ENCODE data around the gene NOP56. TPM values are rescaled to one million over a fixed set of nuclear protein-coding genes. Genes with fewer than 3 reads are reported as not detected.

NOP56 gene
- total and polyA plus RNA-seq, 9 of the 15 experiments (the other 6 are each of a cell fraction or from before 2014, with no cell fraction given), result 295 to 697 (median 439) TPM

DNA sequence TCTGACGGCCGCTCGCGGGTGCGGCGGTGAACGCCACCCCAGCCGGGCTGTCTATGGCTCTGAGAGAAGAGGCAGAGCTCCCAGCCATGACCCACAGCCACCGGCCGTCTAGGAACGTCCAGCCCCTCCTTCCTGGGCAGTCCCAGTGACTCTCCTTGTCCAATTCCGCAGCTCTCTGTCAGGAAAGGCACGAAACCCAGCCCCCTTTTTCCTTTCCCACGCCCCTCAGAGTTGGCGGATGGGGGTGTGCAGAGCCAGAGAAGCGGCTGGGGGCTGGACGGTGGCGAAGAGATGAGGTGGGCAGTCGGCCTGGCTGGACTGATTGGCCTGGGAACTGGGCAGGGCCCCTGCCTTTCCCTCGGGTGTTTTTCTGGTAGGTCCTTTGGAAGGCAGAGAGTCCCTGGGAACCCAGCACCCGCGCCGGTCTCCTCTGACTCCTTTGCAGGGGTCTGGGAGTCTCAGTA lies 41.6 kb downstream of the NOP56 start:
- no peak for DNase-seq (ENCODE audit: extremely low read depth in 1 of 4, low spot score in 3 of 4)
- peaks cover 12 to 71% of the 10 kb centered on the region in 2 experiments; a peak in 4 of 5 replicates for H3K27me3 ChIP-seq (ENCODE audit: control insufficient read depth in 2 of 2, insufficient read depth in 2 of 2, low read length in 2 of 2)
- POLR2A ChIA-PET, result no interaction called here

More for the DNA sequence above, 41.6 kb downstream of the NOP56 start:
- CTCF ChIA-PET (ENCODE audit: low intra/inter-chr PET ratio), result no interaction called here
- intact Hi-C loops (cut with micrococcal nuclease) (no loop called here), in situ Hi-C loops (cut with MboI) (no loop called here)
- no peak overlapping the region for H3K27ac ChIP-seq (ENCODE audit: extremely low read depth, low read depth, low read length)
- no peak overlapping the region for H3K9ac ChIP-seq (ENCODE audit: insufficient read depth in 1 of 2, low read depth in 2 of 2, low read length in 2 of 2)
- no peak for FAIRE-seq
- no peaks in the 10 kb centered on the region for H4K20me1 ChIP-seq (replicated peaks; ENCODE audit: control insufficient read depth, insufficient read depth, low read length)
- WGBS (ENCODE audit: insufficient coverage, low coverage, missing lambda C conversion rate), result 30% methylated on average over 10 of the region's 23 CpGs
- H3K36me3 ChIP-seq (ENCODE audit: control insufficient read depth, insufficient read depth, low read length), result no peaks in the 10 kb centered on the region
- no peak overlapping the region for H3K4me2 ChIP-seq (ENCODE audit: insufficient read depth, low read length)
- H3K79me2 ChIP-seq (ENCODE audit: control insufficient read depth, insufficient read depth, low read length), result no peaks in the 10 kb centered on the region
- ATAC-seq, result no peak
- H3K4me3 ChIP-seq, result no peak overlapping the region
- no peaks in the 10 kb centered on the region for H3K9me3 ChIP-seq (replicated peaks; ENCODE audit: control insufficient read depth, insufficient read depth, low read depth, low read length)
- TF ChIP-seq, protein P1, sequence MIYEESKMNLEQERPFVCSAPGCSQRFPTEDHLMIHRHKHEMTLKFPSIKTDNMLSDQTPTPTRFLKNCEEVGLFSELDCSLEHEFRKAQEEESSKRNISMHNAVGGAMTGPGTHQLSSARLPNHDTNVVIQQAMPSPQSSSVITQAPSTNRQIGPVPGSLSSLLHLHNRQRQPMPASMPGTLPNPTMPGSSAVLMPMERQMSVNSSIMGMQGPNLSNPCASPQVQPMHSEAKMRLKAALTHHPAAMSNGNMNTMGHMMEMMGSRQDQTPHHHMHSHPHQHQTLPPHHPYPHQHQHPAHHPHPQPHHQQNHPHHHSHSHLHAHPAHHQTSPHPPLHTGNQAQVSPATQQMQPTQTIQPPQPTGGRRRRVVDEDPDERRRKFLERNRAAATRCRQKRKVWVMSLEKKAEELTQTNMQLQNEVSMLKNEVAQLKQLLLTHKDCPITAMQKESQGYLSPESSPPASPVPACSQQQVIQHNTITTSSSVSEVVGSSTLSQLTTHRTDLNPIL (CRISPR knock-in tag; IDR thresholded peaks at IDR 0.05), result no peak
- TF ChIP-seq ZNF583 (CRISPR knock-in tag; IDR thresholded peaks at IDR 0.05) (no peak), SMAD3 (CRISPR knock-in tag; conservative IDR thresholded peaks at IDR 0.05) (no peak), IFI16 (CRISPR knock-in tag; IDR thresholded peaks at IDR 0.05) (no peak), FOS (IDR thresholded peaks at IDR 0.05; ENCODE audit: extremely low read depth, insufficient read length) (no peak), HLTF (IDR thresholded peaks at IDR 0.05) (no peak), TBL1XR1 (IDR thresholded peaks at IDR 0.05; ENCODE audit: low read length in 2 of 2) (no peak), PTBP1 (IDR thresholded peaks at IDR 0.05; ENCODE audit: low read depth, low read length) (no peak)
- TF ChIP-seq, protein P2, sequence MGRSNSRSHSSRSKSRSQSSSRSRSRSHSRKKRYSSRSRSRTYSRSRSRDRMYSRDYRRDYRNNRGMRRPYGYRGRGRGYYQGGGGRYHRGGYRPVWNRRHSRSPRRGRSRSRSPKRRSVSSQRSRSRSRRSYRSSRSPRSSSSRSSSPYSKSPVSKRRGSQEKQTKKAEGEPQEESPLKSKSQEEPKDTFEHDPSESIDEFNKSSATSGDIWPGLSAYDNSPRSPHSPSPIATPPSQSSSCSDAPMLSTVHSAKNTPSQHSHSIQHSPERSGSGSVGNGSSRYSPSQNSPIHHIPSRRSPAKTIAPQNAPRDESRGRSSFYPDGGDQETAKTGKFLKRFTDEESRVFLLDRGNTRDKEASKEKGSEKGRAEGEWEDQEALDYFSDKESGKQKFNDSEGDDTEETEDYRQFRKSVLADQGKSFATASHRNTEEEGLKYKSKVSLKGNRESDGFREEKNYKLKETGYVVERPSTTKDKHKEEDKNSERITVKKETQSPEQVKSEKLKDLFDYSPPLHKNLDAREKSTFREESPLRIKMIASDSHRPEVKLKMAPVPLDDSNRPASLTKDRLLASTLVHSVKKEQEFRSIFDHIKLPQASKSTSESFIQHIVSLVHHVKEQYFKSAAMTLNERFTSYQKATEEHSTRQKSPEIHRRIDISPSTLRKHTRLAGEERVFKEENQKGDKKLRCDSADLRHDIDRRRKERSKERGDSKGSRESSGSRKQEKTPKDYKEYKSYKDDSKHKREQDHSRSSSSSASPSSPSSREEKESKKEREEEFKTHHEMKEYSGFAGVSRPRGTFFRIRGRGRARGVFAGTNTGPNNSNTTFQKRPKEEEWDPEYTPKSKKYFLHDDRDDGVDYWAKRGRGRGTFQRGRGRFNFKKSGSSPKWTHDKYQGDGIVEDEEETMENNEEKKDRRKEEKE (IDR thresholded peaks at IDR 0.05; ENCODE audit: borderline replicate concordance in 1 of 2, control insufficient read depth in 1 of 2, low read depth in 2 of 2, low read length in 1 of 2), result no peak
- no peak overlapping the region for H2AFZ ChIP-seq (ENCODE audit: low read depth, low read length)
- no peaks in the 10 kb centered on the region for H3K9me1 ChIP-seq (ENCODE audit: control insufficient read depth, insufficient read depth, low read length)
- no TSS peak for BruUV-seq (replicated peaks)
- peaks cover 0 to 19% of the 10 kb centered on the region in 2 experiments; a peak in 2 of 5 replicates for H3K4me1 ChIP-seq (replicated peaks in 1 of 2; ENCODE audit: control insufficient read depth in 2 of 2, insufficient read depth in 2 of 2, low read length in 2 of 2)

All from K562 (cell line).